ENCODE data around the gene CEACAM19. TPM values are rescaled to one million over a fixed set of nuclear protein-coding genes. Genes with fewer than 3 reads are reported as not detected.

Gene CEACAM19
- polyA plus RNA-seq, 2 of the 4 experiments (the other 2 are of a cell fraction): 7.2 to 8.2 TPM

DNA sequence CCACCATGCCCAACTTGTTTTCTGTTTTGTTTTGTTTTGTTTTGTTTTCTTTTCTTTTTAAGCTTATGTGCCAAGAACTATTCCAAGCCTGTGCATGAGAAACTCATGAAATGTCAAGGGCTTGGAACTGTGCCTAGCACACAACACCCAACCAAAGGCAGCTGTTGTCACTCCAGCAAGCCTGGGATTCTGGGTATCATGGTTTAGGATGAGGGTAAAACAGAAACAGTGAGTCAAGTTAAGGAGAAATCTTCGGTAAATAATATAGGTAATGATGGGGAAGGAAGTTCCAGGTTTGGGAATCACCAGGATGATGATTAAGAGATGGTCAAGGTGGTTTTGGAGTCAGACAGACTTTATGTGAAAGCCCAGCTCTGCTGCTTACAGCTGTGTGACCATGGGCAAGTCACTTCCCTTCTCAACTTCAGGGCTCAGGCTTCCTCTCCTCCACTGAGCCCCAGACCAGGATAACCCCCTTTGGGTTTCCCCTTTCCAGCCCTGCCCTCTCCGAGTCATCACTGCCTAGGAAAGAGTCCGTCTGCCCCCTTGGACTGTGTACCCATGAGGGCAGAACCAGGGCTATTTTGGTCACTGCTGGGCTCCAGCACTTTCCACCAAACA is 22.5 kb upstream of the CEACAM19 start (continued):
- TF ChIP-seq CBX2 (IDR thresholded peaks at IDR 0.05; ENCODE audit: borderline replicate concordance, low read depth) (no peak), HOXB5 (CRISPR knock-in tag; IDR thresholded peaks at IDR 0.05) (no peak), HDAC2 (IDR thresholded peaks at IDR 0.05) (no peak), ZFP36 (IDR thresholded peaks at IDR 0.05; ENCODE audit: borderline replicate concordance, partially characterized antibody) (no peak), MAZ (IDR thresholded peaks at IDR 0.05; ENCODE audit: borderline replicate concordance, low read depth, low read length) (no peak), GATA3 (IDR thresholded peaks at IDR 0.05; ENCODE audit: borderline replicate concordance) (no peak), SMC3 (IDR thresholded peaks at IDR 0.05) (no peak), NR3C1 (IDR thresholded peaks at IDR 0.05) (no peak), CEBPB (IDR thresholded peaks at IDR 0.05) (no peak)
- TF ChIP-seq, protein P1, sequence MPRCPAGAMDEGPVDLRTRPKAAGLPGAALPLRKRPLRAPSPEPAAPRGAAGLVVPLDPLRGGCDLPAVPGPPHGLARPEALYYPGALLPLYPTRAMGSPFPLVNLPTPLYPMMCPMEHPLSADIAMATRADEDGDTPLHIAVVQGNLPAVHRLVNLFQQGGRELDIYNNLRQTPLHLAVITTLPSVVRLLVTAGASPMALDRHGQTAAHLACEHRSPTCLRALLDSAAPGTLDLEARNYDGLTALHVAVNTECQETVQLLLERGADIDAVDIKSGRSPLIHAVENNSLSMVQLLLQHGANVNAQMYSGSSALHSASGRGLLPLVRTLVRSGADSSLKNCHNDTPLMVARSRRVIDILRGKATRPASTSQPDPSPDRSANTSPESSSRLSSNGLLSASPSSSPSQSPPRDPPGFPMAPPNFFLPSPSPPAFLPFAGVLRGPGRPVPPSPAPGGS (IDR thresholded peaks at IDR 0.05): no peak

DNA sequence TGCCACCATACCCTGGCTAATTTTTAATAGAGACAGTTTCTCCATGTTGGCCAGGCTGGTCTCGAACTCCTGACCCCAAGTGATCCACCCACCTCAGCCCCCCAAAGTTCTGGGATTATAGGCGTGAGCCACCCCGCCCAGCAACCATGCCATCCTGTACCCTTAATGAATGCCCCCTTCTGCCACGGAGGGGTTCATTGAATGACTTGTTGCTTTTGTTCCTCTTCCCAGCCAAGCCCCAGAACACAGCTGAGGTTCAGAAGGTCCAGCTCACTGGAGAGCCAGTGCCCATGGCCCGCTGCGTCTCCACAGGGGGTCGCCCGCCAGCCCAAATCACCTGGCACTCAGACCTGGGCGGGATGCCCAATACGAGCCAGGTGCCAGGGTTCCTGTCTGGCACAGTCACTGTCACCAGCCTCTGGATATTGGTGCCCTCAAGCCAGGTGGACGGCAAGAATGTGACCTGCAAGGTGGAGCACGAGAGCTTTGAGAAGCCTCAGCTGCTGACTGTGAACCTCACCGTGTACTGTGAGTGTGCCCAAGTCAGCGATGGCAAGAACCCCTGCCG is 21.6 kb upstream of the CEACAM19 start:
- CTCF ChIA-PET: interaction anchor here (0.7 to 5.5 kb wide), 13 partner anchors 9 to 448 kb away, joined by 3 to 18 read pairs (median 5); no protein-coding TSS in a partner anchor
- POLR2A ChIA-PET: interaction anchor here (0.8 kb wide), 1 partner anchor 45 kb away, joined by 3 read pairs; no protein-coding TSS in a partner anchor
- 92% methylated on average over 15 of the region's 15 CpGs for WGBS (ENCODE audit: missing lambda C conversion rate)
- H3K9me3 ChIP-seq: no peaks in the 10 kb centered on the region
- ATAC-seq (no peak), FAIRE-seq (no peak), DNase-seq (ENCODE audit: low read depth in 1 of 2, low spot score in 1 of 2) (no peak)
- H3K4me1 ChIP-seq: peaks cover 55% of the 10 kb centered on the region
- no peak overlapping the region for H3K4me2 ChIP-seq
- TF ChIP-seq CBX8 (IDR thresholded peaks at IDR 0.05): no peak
- TF ChIP-seq HEYL (CRISPR knock-in tag; IDR thresholded peaks at IDR 0.05): no peak
- no peak for TF ChIP-seq HDAC2 (IDR thresholded peaks at IDR 0.05)
- no peak for TF ChIP-seq ZSCAN20 (CRISPR knock-in tag; IDR thresholded peaks at IDR 0.05)
- no peak for TF ChIP-seq POLR2A (IDR thresholded peaks at IDR 0.05; ENCODE audit: low read length)
- TF ChIP-seq CHD4 (IDR thresholded peaks at IDR 0.05; ENCODE audit: borderline replicate concordance): no peak
- TF ChIP-seq, protein P2, sequence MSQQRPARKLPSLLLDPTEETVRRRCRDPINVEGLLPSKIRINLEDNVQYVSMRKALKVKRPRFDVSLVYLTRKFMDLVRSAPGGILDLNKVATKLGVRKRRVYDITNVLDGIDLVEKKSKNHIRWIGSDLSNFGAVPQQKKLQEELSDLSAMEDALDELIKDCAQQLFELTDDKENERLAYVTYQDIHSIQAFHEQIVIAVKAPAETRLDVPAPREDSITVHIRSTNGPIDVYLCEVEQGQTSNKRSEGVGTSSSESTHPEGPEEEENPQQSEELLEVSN (IDR thresholded peaks at IDR 0.05; ENCODE audit: borderline replicate concordance, low read depth): no peak
- no peak for TF ChIP-seq CEBPB (IDR thresholded peaks at IDR 0.05)
- TF ChIP-seq NR3C1 (IDR thresholded peaks at IDR 0.05): no peak
- no peak for TF ChIP-seq JUN (IDR thresholded peaks at IDR 0.05)
- no peak for TF ChIP-seq GATA3 (IDR thresholded peaks at IDR 0.05; ENCODE audit: borderline replicate concordance)
- TF ChIP-seq KDM1A (IDR thresholded peaks at IDR 0.05; ENCODE audit: low read depth): no peak
- no peak for TF ChIP-seq HOXB13 (CRISPR knock-in tag; IDR thresholded peaks at IDR 0.05; ENCODE audit: low read depth)
- TF ChIP-seq ESRRA (IDR thresholded peaks at IDR 0.05; ENCODE audit: borderline replicate concordance, low read length): no peak
- peak overlapping the region in 1 of 2 experiments; percentile 27; a peak in 1 of 6 replicates for H3K27ac ChIP-seq
- H3K4me3 ChIP-seq: no peak overlapping the region

DNA sequence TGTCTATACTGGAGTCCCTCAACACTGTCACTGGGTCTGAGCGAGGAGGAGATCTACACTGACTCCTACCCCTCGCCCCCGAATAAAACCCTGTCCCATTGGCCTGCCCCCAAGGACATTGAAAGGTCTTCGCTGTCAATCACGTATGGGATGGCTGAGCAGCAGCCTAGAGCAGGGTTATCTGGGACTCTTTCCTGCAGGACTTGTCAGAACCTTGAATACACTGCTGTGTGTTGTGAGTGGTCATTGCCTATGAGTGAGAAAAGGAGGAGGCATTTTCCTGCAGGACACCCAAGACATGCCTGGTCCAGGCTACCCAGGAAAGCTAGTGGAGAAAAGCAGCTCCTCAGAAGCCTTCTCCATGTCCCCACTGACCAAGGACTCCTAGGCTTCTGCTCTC is 17.9 kb upstream of the CEACAM19 start:
- DNase-seq (ENCODE audit: low read depth in 1 of 2, low spot score in 1 of 2) (no peak), ATAC-seq (peak; percentile 1 to 30; a peak in 4 of 6 replicates), FAIRE-seq (no peak)
- Histone ChIP-seq H3K4me3 (no peak overlapping the region), H3K4me1 (peaks cover 40% of the 10 kb centered on the region), H3K27ac (peak overlapping the region in 1 of 2 experiments; percentile 74; a peak in 3 of 6 replicates), H3K9me3 (no peaks in the 10 kb centered on the region), H3K4me2 (no peak overlapping the region)
- 94% methylated on average over 5 of the region's 5 CpGs for WGBS (ENCODE audit: missing lambda C conversion rate)
- ChIA-PET CTCF (interaction anchor here (0.6 to 13.8 kb wide), 20 partner anchors 9 to 406 kb away, joined by 3 to 180 read pairs (median 20); partner anchors contain the start of genes CEACAM19, IGSF23 and PVR), POLR2A (interaction anchor here (1.0 to 3.1 kb wide), 2 partner anchors 9 to 13 kb away, joined by 3 to 14 read pairs; partner anchors contain the start of gene PVR)
- TF ChIP-seq, protein P3, sequence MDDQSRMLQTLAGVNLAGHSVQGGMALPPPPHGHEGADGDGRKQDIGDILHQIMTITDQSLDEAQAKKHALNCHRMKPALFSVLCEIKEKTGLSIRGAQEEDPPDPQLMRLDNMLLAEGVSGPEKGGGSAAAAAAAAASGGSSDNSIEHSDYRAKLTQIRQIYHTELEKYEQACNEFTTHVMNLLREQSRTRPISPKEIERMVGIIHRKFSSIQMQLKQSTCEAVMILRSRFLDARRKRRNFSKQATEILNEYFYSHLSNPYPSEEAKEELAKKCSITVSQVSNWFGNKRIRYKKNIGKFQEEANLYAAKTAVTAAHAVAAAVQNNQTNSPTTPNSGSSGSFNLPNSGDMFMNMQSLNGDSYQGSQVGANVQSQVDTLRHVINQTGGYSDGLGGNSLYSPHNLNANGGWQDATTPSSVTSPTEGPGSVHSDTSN (IDR thresholded peaks at IDR 0.05): no peak
- TF ChIP-seq EHMT2 (IDR thresholded peaks at IDR 0.05; ENCODE audit: low read depth) (no peak), MAZ (IDR thresholded peaks at IDR 0.05; ENCODE audit: borderline replicate concordance, low read depth, low read length) (no peak), TP53 (CRISPR knock-in tag; IDR thresholded peaks at IDR 0.05) (no peak), PHF8 (IDR thresholded peaks at IDR 0.05; ENCODE audit: borderline replicate concordance, low read depth) (no peak), HOXB13 (CRISPR knock-in tag; IDR thresholded peaks at IDR 0.05; ENCODE audit: low read depth) (no peak), NFE2L2 (conservative IDR thresholded peaks at IDR 0.05; ENCODE audit: low read length) (no peak)

All from A549 (cell line).